Caco-2 (cell line): ENCODE measurements around the gene DNAJC3. TPM values are rescaled to one million over a fixed set of nuclear protein-coding genes. Genes with fewer than 3 reads are reported as not detected.

Experiments used
- Bru-seq: library from RNA; stranded (reverse); fragments of 400-500 nt; gene quantifications from one replicate; lab custom pipeline; 2021; lab: Mats Ljungman, UMichigan
- BruChase-seq, 2 experiments: library from RNA; stranded (reverse); fragments of 400-500 nt; gene quantifications; one replicate each; lab custom pipeline; 2021; lab: Mats Ljungman, UMichigan
- BruUV-seq: library from RNA; stranded (reverse); fragments of 400-500 nt; replicated peaks from 2 replicates; lab custom pipeline; 2021; lab: Mats Ljungman, UMichigan
- CTCF ChIA-PET: fragments of 300-600 bp; sonication (Branson Sonifier 250); formaldehyde crosslinking; loops from one replicate; lab custom pipeline; 2022; ENCODE audit warnings: antibody characterized with exemption; lab: Charles Lee
- POLR2A ChIA-PET: fragments of 300-600 bp; sonication (Branson Sonifier 250); formaldehyde crosslinking; loops from one replicate; lab custom pipeline; 2022; ENCODE audit warnings: antibody characterized with exemption; lab: Charles Lee
- DNase-seq, 2 experiments: peaks; one replicate each; pipeline versions ENCODE4 v3.0.0 to v3.0.0-alpha.2; 2020 to 2022
- H3K27me3 ChIP-seq: replicated peaks from 2 replicates; pipeline ENCODE4 v1.6.0; 2011; ENCODE audit warnings: low read length; ENCODE audit not compliant: control insufficient read depth, insufficient read depth
- H3K36me3 ChIP-seq: 2 replicates; pipeline ENCODE4 v1.5.1; 2011; ENCODE audit warnings: low read length; ENCODE audit not compliant: control insufficient read depth, insufficient read depth
- H3K4me1 ChIP-seq: fragments of 250-450 bp; sonication (Bioruptor Pico); 2 replicates; pipeline ENCODE4 v1.5.1; 2020; ENCODE audit warnings: mild to moderate bottlenecking
- H3K4me3 ChIP-seq: 2 replicates; pipeline ENCODE4 v1.5.1; 2011; ENCODE audit warnings: low read depth, mild to moderate bottlenecking, control low read depth, low read length
- H3K9me3 ChIP-seq: fragments of 250-450 bp; sonication (Bioruptor Pico); 2 replicates; pipeline ENCODE4 v1.5.1; 2020; ENCODE audit warnings: mild to moderate bottlenecking, moderate library complexity
- H3K27ac Mint-ChIP-seq: one replicate; pipeline ENCODE4 v1.8.0; 2022; ENCODE audit warnings: mixed read lengths; ENCODE audit not compliant: unreplicated experiment
- H3K27me3 Mint-ChIP-seq: one replicate; pipeline ENCODE4 v1.8.0; 2022; ENCODE audit warnings: mixed read lengths; ENCODE audit not compliant: insufficient read depth, unreplicated experiment
- H3K36me3 Mint-ChIP-seq: one replicate; pipeline ENCODE4 v1.8.0; 2022; ENCODE audit warnings: mild to moderate bottlenecking, mixed read lengths; ENCODE audit not compliant: insufficient read depth, unreplicated experiment
- H3K4me1 Mint-ChIP-seq: one replicate; pipeline ENCODE4 v1.8.0; 2022; ENCODE audit warnings: low read depth, mixed read lengths; ENCODE audit not compliant: unreplicated experiment
- H3K4me3 Mint-ChIP-seq: one replicate; pipeline ENCODE4 v1.8.0; 2022; ENCODE audit warnings: mild to moderate bottlenecking, moderate library complexity, mixed read lengths; ENCODE audit not compliant: unreplicated experiment
- H3K9me3 Mint-ChIP-seq: one replicate; pipeline ENCODE4 v1.8.0; 2022; ENCODE audit warnings: mixed read lengths; ENCODE audit not compliant: unreplicated experiment
- CTCF ChIP-seq, 2 experiments: fragments of 200-600 bp in 1 of 2; IDR thresholded peaks; 1 replicate in 1 of 2; 2 replicates in 1 of 2; pipeline versions ENCODE4 v1.5.1 to v1.8.0; 2011 to 2022; ENCODE audit warnings: antibody characterized with exemption in 1 of 2, control low read depth in 1 of 2, inconsistent platforms in 1 of 2, low read depth in 1 of 2, low read length in 1 of 2, mild to moderate bottlenecking in 1 of 2, moderate library complexity in 1 of 2; ENCODE audit not compliant: insufficient read depth in 1 of 2, severe bottlenecking in 1 of 2, unreplicated experiment in 1 of 2
- intact Hi-C: fragments of 100-400 bp; cut with micrococcal nuclease; formaldehyde crosslinking; loops from one replicate; pipeline ENCODE4 v1.10.0; 2022; ENCODE audit not compliant: unreplicated experiment
- long read RNA-seq: library from polyadenylated mRNA; stranded (forward); transcript quantifications from one replicate; pipeline ENCODE4 v2.0.0, GENCODE V29; 2022
- total RNA-seq: library from RNA; stranded (reverse); gene quantifications from 2 replicates; pipeline ENCODE4 v1.2.3, GENCODE V29; 2022

The DNAJC3 gene, protein sequence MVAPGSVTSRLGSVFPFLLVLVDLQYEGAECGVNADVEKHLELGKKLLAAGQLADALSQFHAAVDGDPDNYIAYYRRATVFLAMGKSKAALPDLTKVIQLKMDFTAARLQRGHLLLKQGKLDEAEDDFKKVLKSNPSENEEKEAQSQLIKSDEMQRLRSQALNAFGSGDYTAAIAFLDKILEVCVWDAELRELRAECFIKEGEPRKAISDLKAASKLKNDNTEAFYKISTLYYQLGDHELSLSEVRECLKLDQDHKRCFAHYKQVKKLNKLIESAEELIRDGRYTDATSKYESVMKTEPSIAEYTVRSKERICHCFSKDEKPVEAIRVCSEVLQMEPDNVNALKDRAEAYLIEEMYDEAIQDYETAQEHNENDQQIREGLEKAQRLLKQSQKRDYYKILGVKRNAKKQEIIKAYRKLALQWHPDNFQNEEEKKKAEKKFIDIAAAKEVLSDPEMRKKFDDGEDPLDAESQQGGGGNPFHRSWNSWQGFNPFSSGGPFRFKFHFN
- total RNA-seq (36.8 and 38.0 TPM in 2 replicates), Bru-seq, nascent RNA (percentile 88 among the genes with signal in this experiment), BruChase-seq, experiment 1, labeled RNA remaining after a 2-hour chase (percentile 87 among the genes with signal in this experiment), BruChase-seq, experiment 2, labeled RNA remaining after a 6-hour chase (percentile 91 among the genes with signal in this experiment)
- long read RNA-seq, full-length matches to known transcripts = 28 of 34 reads
- long read RNA-seq, partial matches to known transcripts = 1 of 34 reads
- long read RNA-seq, other reads (novel, unspliced or antisense) = 5 of 34 reads

- intact Hi-C loops = loop anchor here (1.0 to 5.0 kb wide), 3 partner anchors 21 to 375 kb away; partner anchors contain the start of gene UGGT2
- BruUV-seq = no TSS peak
- ChIA-PET CTCF (interaction anchor here (0.6 to 1.3 kb wide), 5 partner anchors 16 to 1756 kb away, joined by 4 to 13 read pairs (median 4); no protein-coding TSS in a partner anchor), POLR2A (interaction anchor here (0.5 to 1.3 kb wide), 10 partner anchors 8 to 482 kb away, joined by 3 to 8 read pairs (median 4); partner anchors contain the start of genes DZIP1 and UGGT2)
- Histone ChIP-seq H3K36me3 (no peaks in the 10 kb centered on the region), H3K27me3 (no peaks in the 10 kb centered on the region), H3K4me3 (peak within 1 kb of the TSS; percentile 82), H3K9me3 (no peaks in the 10 kb centered on the region), H3K4me1 (peaks cover 17% of the 10 kb centered on the region; the same call in 1 of the 2 replicates)
- Mint-ChIP-seq H3K36me3 (peaks cover 11% of the 10 kb centered on the region), H3K27ac (peak within 1 kb of the TSS; percentile 95), H3K9me3 (no peaks in the 10 kb centered on the region), H3K4me1 (peaks cover 27% of the 10 kb centered on the region), H3K27me3 (no peaks in the 10 kb centered on the region), H3K4me3 (peak within 1 kb of the TSS; percentile 89)
- TF ChIP-seq CTCF (IDR thresholded peaks at IDR 0.05; ENCODE audit: insufficient read depth in 1 of 2, low read depth in 1 of 2, low read length in 1 of 2, severe bottlenecking in 1 of 2, unreplicated experiment in 1 of 2) = no peak
- DNase-seq = peak; percentile 99
These were observed at the start of gene DNAJC3 for GRCh38 chr13:95676762-95677563. Gene DNAJC3 (plus strand): TSS chr13:95677139. CDS start chr13:95677256, 117 bp downstream.

GRCh38 chr13:95627590-95627989 lies 49.3 kb upstream of the DNAJC3 start:
- Histone ChIP-seq H3K27me3 (no peaks in the 10 kb centered on the region), H3K36me3 (no peaks in the 10 kb centered on the region), H3K4me1 (no peaks in the 10 kb centered on the region), H3K4me3 (no peak overlapping the region), H3K9me3 (no peaks in the 10 kb centered on the region)
- H3K27me3 Mint-ChIP-seq = no peaks in the 10 kb centered on the region
- POLR2A ChIA-PET = no interaction called here
- no peaks in the 10 kb centered on the region for H3K4me1 Mint-ChIP-seq
- no peak overlapping the region for H3K4me3 Mint-ChIP-seq
- H3K9me3 Mint-ChIP-seq = peaks cover 10% of the 10 kb centered on the region
- DNase-seq = no peak
- CTCF ChIA-PET = no interaction called here
- intact Hi-C loops = no loop called here
- TF ChIP-seq CTCF (IDR thresholded peaks at IDR 0.05; ENCODE audit: insufficient read depth in 1 of 2, low read depth in 1 of 2, low read length in 1 of 2, severe bottlenecking in 1 of 2, unreplicated experiment in 1 of 2) = no peak
- no peaks in the 10 kb centered on the region for H3K36me3 Mint-ChIP-seq
- no peak overlapping the region for H3K27ac Mint-ChIP-seq
- no TSS peak for BruUV-seq
